Stimulated activated memory B cell treated with anti-CD40 and anti-IgM and Interleukin-4, amounts not matched to agents 10 μg/mL and 1 μg/mL and 100 μg/mL, for 72 hours (primary cell): ENCODE data around the gene CYB5RL.
A peak's percentile ranks its signal among the peaks of the same experiment; 100 is the strongest.

Source experiments
- ATAC-seq: fragments of 150-1000 bp; cut with Tn5 transposase; 2 replicates; pipeline ENCODE4 v1.10.0; 2021
- H3K27ac Mint-ChIP-seq: one replicate; pipeline ENCODE4 v1.8.0; 2022; ENCODE audit warnings: mild to moderate bottlenecking, mixed read lengths
- H3K27me3 Mint-ChIP-seq: one replicate; pipeline ENCODE4 v1.8.0; 2022; ENCODE audit warnings: mixed read lengths
- H3K36me3 Mint-ChIP-seq: one replicate; pipeline ENCODE4 v1.8.0; 2022; ENCODE audit warnings: mixed read lengths
- H3K4me1 Mint-ChIP-seq: one replicate; pipeline ENCODE4 v1.8.0; 2022; ENCODE audit warnings: mixed read lengths
- H3K4me3 Mint-ChIP-seq: one replicate; pipeline ENCODE4 v1.8.0; 2022; ENCODE audit warnings: mild to moderate bottlenecking, moderate library complexity, mixed read lengths
- H3K9me3 Mint-ChIP-seq: one replicate; pipeline ENCODE4 v1.8.0; 2022; ENCODE audit warnings: mixed read lengths

Gene CYB5RL

GRCh38 chr1:54230507-54231339 is 30.9 kb upstream of the CYB5RL start:
- no peaks in the 10 kb centered on the region for H3K36me3 Mint-ChIP-seq
- H3K27me3 Mint-ChIP-seq: no peaks in the 10 kb centered on the region
- H3K4me3 Mint-ChIP-seq: no peak overlapping the region
- H3K27ac Mint-ChIP-seq: no peak overlapping the region
- ATAC-seq: no peak
- H3K4me1 Mint-ChIP-seq: no peaks in the 10 kb centered on the region
- no peaks in the 10 kb centered on the region for H3K9me3 Mint-ChIP-seq

GRCh38 chr1:54229281-54229891 is 29.6 kb upstream of the CYB5RL start:
- no peaks in the 10 kb centered on the region for H3K9me3 Mint-ChIP-seq
- ATAC-seq: no peak
- H3K27me3 Mint-ChIP-seq: no peaks in the 10 kb centered on the region
- H3K27ac Mint-ChIP-seq: no peak overlapping the region
- H3K36me3 Mint-ChIP-seq: peaks cover 5% of the 10 kb centered on the region
- H3K4me3 Mint-ChIP-seq: no peak overlapping the region
- no peaks in the 10 kb centered on the region for H3K4me1 Mint-ChIP-seq

GRCh38 chr1:54228638-54229079 is 28.8 kb upstream of the CYB5RL start:
- Mint-ChIP-seq H3K36me3 (peaks cover 5% of the 10 kb centered on the region), H3K4me1 (no peaks in the 10 kb centered on the region), H3K4me3 (no peak overlapping the region), H3K27me3 (no peaks in the 10 kb centered on the region), H3K27ac (no peak overlapping the region), H3K9me3 (no peaks in the 10 kb centered on the region)
- ATAC-seq: peak; percentile 52

- Mint-ChIP-seq H3K4me1 (no peaks in the 10 kb centered on the region), H3K4me3 (no peak overlapping the region), H3K27ac (no peak overlapping the region), H3K27me3 (no peaks in the 10 kb centered on the region), H3K36me3 (peaks cover 5% of the 10 kb centered on the region), H3K9me3 (no peaks in the 10 kb centered on the region)
- no peak for ATAC-seq
Measured at GRCh38 chr1:54227891-54228310, 28.1 kb upstream of the CYB5RL start.

GRCh38 chr1:54227091-54227602 is 27.3 kb upstream of the CYB5RL start:
- Mint-ChIP-seq H3K27me3 (no peaks in the 10 kb centered on the region), H3K4me3 (no peak overlapping the region), H3K9me3 (no peaks in the 10 kb centered on the region), H3K27ac (no peak overlapping the region), H3K4me1 (no peaks in the 10 kb centered on the region), H3K36me3 (peaks cover 5% of the 10 kb centered on the region)
- ATAC-seq: no peak

- ATAC-seq: no peak
- Mint-ChIP-seq H3K27ac (no peak overlapping the region), H3K27me3 (no peaks in the 10 kb centered on the region), H3K4me3 (no peak overlapping the region), H3K9me3 (no peaks in the 10 kb centered on the region), H3K36me3 (peaks cover 10% of the 10 kb centered on the region), H3K4me1 (no peaks in the 10 kb centered on the region)
Measured at GRCh38 chr1:54225986-54226559, 26.2 kb upstream of the CYB5RL start.

GRCh38 chr1:54225378-54225777 is 25.5 kb upstream of the CYB5RL start:
- Mint-ChIP-seq H3K4me3 (no peak overlapping the region), H3K36me3 (peaks cover 10% of the 10 kb centered on the region), H3K27me3 (no peaks in the 10 kb centered on the region), H3K4me1 (no peaks in the 10 kb centered on the region), H3K9me3 (no peaks in the 10 kb centered on the region), H3K27ac (no peak overlapping the region)
- no peak for ATAC-seq

- no peak overlapping the region for H3K4me3 Mint-ChIP-seq
- no peaks in the 10 kb centered on the region for H3K9me3 Mint-ChIP-seq
- ATAC-seq: no peak
- no peaks in the 10 kb centered on the region for H3K4me1 Mint-ChIP-seq
- peaks cover 16% of the 10 kb centered on the region for H3K36me3 Mint-ChIP-seq
- H3K27ac Mint-ChIP-seq: no peak overlapping the region
- no peaks in the 10 kb centered on the region for H3K27me3 Mint-ChIP-seq
Measured at GRCh38 chr1:54224233-54224632, 24.4 kb upstream of the CYB5RL start.

GRCh38 chr1:54223441-54224202 is 23.8 kb upstream of the CYB5RL start:
- Mint-ChIP-seq H3K4me1 (no peaks in the 10 kb centered on the region), H3K9me3 (no peaks in the 10 kb centered on the region), H3K27ac (no peak overlapping the region), H3K4me3 (no peak overlapping the region), H3K27me3 (no peaks in the 10 kb centered on the region), H3K36me3 (peaks cover 22% of the 10 kb centered on the region)
- ATAC-seq: no peak

GRCh38 chr1:54222711-54223110 is 22.9 kb upstream of the CYB5RL start:
- Mint-ChIP-seq H3K27ac (no peak overlapping the region), H3K36me3 (peaks cover 31% of the 10 kb centered on the region), H3K4me3 (no peak overlapping the region), H3K4me1 (no peaks in the 10 kb centered on the region), H3K27me3 (no peaks in the 10 kb centered on the region), H3K9me3 (no peaks in the 10 kb centered on the region)
- ATAC-seq: no peak

- no peak overlapping the region for H3K4me3 Mint-ChIP-seq
- H3K9me3 Mint-ChIP-seq: no peaks in the 10 kb centered on the region
- H3K27me3 Mint-ChIP-seq: no peaks in the 10 kb centered on the region
- no peaks in the 10 kb centered on the region for H3K4me1 Mint-ChIP-seq
- no peak overlapping the region for H3K27ac Mint-ChIP-seq
- ATAC-seq: no peak
- peaks cover 38% of the 10 kb centered on the region for H3K36me3 Mint-ChIP-seq
Measured at GRCh38 chr1:54221867-54222484, 22.1 kb upstream of the CYB5RL start.

- ATAC-seq: peak; percentile 45
- H3K36me3 Mint-ChIP-seq: peaks cover 44% of the 10 kb centered on the region
- H3K4me3 Mint-ChIP-seq: no peak overlapping the region
- H3K9me3 Mint-ChIP-seq: no peaks in the 10 kb centered on the region
- no peak overlapping the region for H3K27ac Mint-ChIP-seq
- H3K27me3 Mint-ChIP-seq: no peaks in the 10 kb centered on the region
- no peaks in the 10 kb centered on the region for H3K4me1 Mint-ChIP-seq
Measured at GRCh38 chr1:54221113-54221834, 21.4 kb upstream of the CYB5RL start.

- no peak overlapping the region for H3K4me3 Mint-ChIP-seq
- no peak for ATAC-seq
- H3K36me3 Mint-ChIP-seq: peaks cover 47% of the 10 kb centered on the region
- H3K27me3 Mint-ChIP-seq: no peaks in the 10 kb centered on the region
- H3K9me3 Mint-ChIP-seq: no peaks in the 10 kb centered on the region
- H3K27ac Mint-ChIP-seq: peak overlapping the region; percentile 10
- H3K4me1 Mint-ChIP-seq: no peaks in the 10 kb centered on the region
Measured at GRCh38 chr1:54220004-54220811, 20.4 kb upstream of the CYB5RL start.

GRCh38 chr1:54219688-54220003 is 19.8 kb upstream of the CYB5RL start:
- Mint-ChIP-seq H3K4me3 (no peak overlapping the region), H3K9me3 (no peaks in the 10 kb centered on the region), H3K27me3 (no peaks in the 10 kb centered on the region), H3K27ac (peak overlapping the region; percentile 10), H3K4me1 (no peaks in the 10 kb centered on the region), H3K36me3 (peaks cover 47% of the 10 kb centered on the region)
- ATAC-seq: no peak
